PC-9 (cell line): ENCODE data around the gene EXOC4. TPM values are rescaled to one million over a fixed set of nuclear protein-coding genes. Genes with fewer than 3 reads are reported as not detected.

Experiments
- BruUV-seq: library from RNA; stranded (reverse); fragments of 400-500 nt; replicated peaks from 2 replicates; lab custom pipeline; 2021; lab: Mats Ljungman, UMichigan
- CTCF ChIA-PET: fragments of 300-600 bp; sonication (Branson Sonifier 250); formaldehyde crosslinking; loops from one replicate; lab custom pipeline; 2022; ENCODE audit warnings: antibody characterized with exemption; lab: Charles Lee
- POLR2A ChIA-PET: fragments of 300-600 bp; sonication (Branson Sonifier 250); formaldehyde crosslinking; loops from one replicate; lab custom pipeline; 2022; ENCODE audit warnings: antibody characterized with exemption; ENCODE audit not compliant: unreplicated experiment; lab: Charles Lee
- DNase-seq, 2 experiments: peaks; one replicate each; pipeline versions ENCODE4 v3.0.0 to v3.0.0-alpha.2; 2015 to 2022; ENCODE audit warnings: mixed read lengths in 1 of 2
- H2AFZ ChIP-seq: fragments of 200-600 bp; sonication (generic); 2 replicates; pipeline ENCODE4 v1.8.1; 2017; ENCODE audit warnings: antibody characterized with exemption
- H3F3A ChIP-seq: fragments of 200-600 bp; sonication (generic); 2 replicates; pipeline ENCODE4 v1.8.1; 2017; ENCODE audit warnings: antibody characterized with exemption, mild to moderate bottlenecking, low read depth; ENCODE audit not compliant: insufficient read depth
- H3K27ac ChIP-seq: fragments of 200-600 bp; sonication (generic); 2 replicates; pipeline ENCODE4 v1.6.1; 2016; ENCODE audit warnings: mixed run types
- H3K27me3 ChIP-seq: fragments of 200-600 bp; sonication (generic); 2 replicates; pipeline ENCODE4 v1.6.1; 2016; ENCODE audit warnings: low read depth, mixed run types; ENCODE audit not compliant: insufficient read depth
- H3K36me3 ChIP-seq: fragments of 200-600 bp; sonication (generic); 2 replicates; pipeline ENCODE4 v1.6.1; 2016; ENCODE audit warnings: low read depth, mixed run types
- H3K4me1 ChIP-seq: fragments of 200-600 bp; sonication (generic); replicated peaks from 2 replicates; pipeline ENCODE4 v1.6.1; 2016; ENCODE audit warnings: mixed run types; ENCODE audit not compliant: insufficient read depth
- H3K4me2 ChIP-seq: fragments of 200-600 bp; sonication (generic); 2 replicates; pipeline ENCODE4 v1.6.1; 2017; ENCODE audit warnings: mixed run types
- H3K4me3 ChIP-seq: fragments of 200-600 bp; sonication (generic); 2 replicates; pipeline ENCODE4 v1.6.1; 2016; ENCODE audit warnings: mixed run types
- H3K79me2 ChIP-seq: fragments of 200-600 bp; sonication (generic); 2 replicates; pipeline ENCODE4 v1.6.1; 2017; ENCODE audit warnings: low read depth, mixed run types
- H3K9me2 ChIP-seq: fragments of 200-600 bp; sonication (generic); 2 replicates; pipeline ENCODE4 v1.8.1; 2017; ENCODE audit warnings: mild to moderate bottlenecking; ENCODE audit not compliant: insufficient read depth
- H3K9me3 ChIP-seq: fragments of 200-600 bp; sonication (generic); 2 replicates; pipeline ENCODE4 v1.8.1; 2016; ENCODE audit warnings: low read depth; ENCODE audit not compliant: insufficient read depth
- H4K20me1 ChIP-seq: fragments of 200-600 bp; sonication (generic); 2 replicates; pipeline ENCODE4 v1.8.1; 2017; ENCODE audit not compliant: insufficient read depth
- CTCF ChIP-seq: fragments of 200-600 bp; sonication (generic); conservative IDR thresholded peaks from 2 replicates; pipeline ENCODE4 v1.6.1; 2017; ENCODE audit warnings: mixed run types, antibody characterized with exemption, mild to moderate bottlenecking, moderate library complexity
- EZH2 ChIP-seq: fragments of 200-600 bp; sonication (generic); IDR thresholded peaks from 2 replicates; pipeline ENCODE4 v1.8.0; 2017; ENCODE audit warnings: antibody characterized with exemption, low read depth
- intact Hi-C: fragments of 100-400 bp; cut with micrococcal nuclease; formaldehyde crosslinking; loops from one replicate; pipeline ENCODE4 v1.10.0; 2022; ENCODE audit not compliant: unreplicated experiment
- total RNA-seq: library from RNA; stranded (reverse); gene quantifications from 2 replicates; pipeline ENCODE4 v1.2.3, GENCODE V29; 2021

Gene EXOC4
- total RNA-seq, 1 experiment from 2014 or later, result 101 TPM

GRCh38 chr7:133724694-133725093, 471.8 kb downstream of the EXOC4 start:
- intact Hi-C loops, result no loop called here
- Histone ChIP-seq H3K4me1 (no peaks in the 10 kb centered on the region), H2AFZ (no peak overlapping the region), H3K79me2 (no peaks in the 10 kb centered on the region), H3K4me3 (no peak overlapping the region), H3K27me3 (no peaks in the 10 kb centered on the region), H3F3A (no peaks in the 10 kb centered on the region), H3K27ac (no peak overlapping the region), H3K36me3 (no peaks in the 10 kb centered on the region), H3K9me2 (no peaks in the 10 kb centered on the region), H3K4me2 (no peak overlapping the region), H4K20me1 (no peaks in the 10 kb centered on the region; the same call in 1 of the 2 replicates), H3K9me3 (no peaks in the 10 kb centered on the region)
- ChIA-PET CTCF (no interaction called here), POLR2A (no interaction called here)
- no peak for DNase-seq
- no TSS peak for BruUV-seq
- TF ChIP-seq EZH2, result no peak
- TF ChIP-seq CTCF, result no peak

- CTCF ChIA-PET, result no interaction called here
- intact Hi-C loops, result no loop called here
- POLR2A ChIA-PET, result no interaction called here
- no peaks in the 10 kb centered on the region for H3K4me1 ChIP-seq
- no peaks in the 10 kb centered on the region for H3F3A ChIP-seq
- BruUV-seq, result no TSS peak
- no peaks in the 10 kb centered on the region for H3K9me2 ChIP-seq
- no peak overlapping the region for H3K4me2 ChIP-seq
- no peak overlapping the region for H3K4me3 ChIP-seq
- no peaks in the 10 kb centered on the region for H3K79me2 ChIP-seq
- TF ChIP-seq EZH2, result no peak
- TF ChIP-seq CTCF, result no peak
- DNase-seq, result no peak
- H3K36me3 ChIP-seq, result no peaks in the 10 kb centered on the region
- no peaks in the 10 kb centered on the region for H4K20me1 ChIP-seq
- no peaks in the 10 kb centered on the region for H3K9me3 ChIP-seq
- no peaks in the 10 kb centered on the region for H3K27me3 ChIP-seq
- H2AFZ ChIP-seq, result no peak overlapping the region
- no peak overlapping the region for H3K27ac ChIP-seq
Observed at GRCh38 chr7:133727476-133728214, 474.8 kb downstream of the EXOC4 start.

- Histone ChIP-seq H3K79me2 (no peaks in the 10 kb centered on the region), H3K9me3 (no peaks in the 10 kb centered on the region), H3F3A (no peaks in the 10 kb centered on the region), H3K9me2 (no peaks in the 10 kb centered on the region), H3K4me2 (no peak overlapping the region), H3K36me3 (no peaks in the 10 kb centered on the region), H2AFZ (no peak overlapping the region), H3K4me1 (no peaks in the 10 kb centered on the region), H3K4me3 (no peak overlapping the region), H4K20me1 (no peaks in the 10 kb centered on the region), H3K27me3 (no peaks in the 10 kb centered on the region), H3K27ac (no peak overlapping the region)
- POLR2A ChIA-PET, result no interaction called here
- no TSS peak for BruUV-seq
- no peak for TF ChIP-seq EZH2
- TF ChIP-seq CTCF, result no peak
- intact Hi-C loops, result no loop called here
- CTCF ChIA-PET, result no interaction called here
- DNase-seq, result no peak
Observed at GRCh38 chr7:133730360-133730759, 477.5 kb downstream of the EXOC4 start.
